HepG2 (cell line): Measurements from ENCODE around the gene LRRC8C. TPM values are rescaled to one million over a fixed set of nuclear protein-coding genes. Genes with fewer than 3 reads are reported as not detected.

Source experiments
- ATAC-seq: fragments of 200-7000 bp; cut with Tn5 transposase; 3 replicates; pipeline ENCODE4 v1.9.1; 2020; ENCODE audit warnings: mild to moderate bottlenecking, moderate library complexity
- BruUV-seq: library from RNA; stranded (reverse); fragments of 400-500 nt; replicated peaks from 2 replicates; lab custom pipeline; 2021; lab: Mats Ljungman, UMichigan
- CTCF ChIA-PET: fragments of 300-600 bp; formaldehyde crosslinking; extraction: SDS; loops from one replicate; lab custom pipeline; 2021; ENCODE audit warnings: low total read pairs, inconsistent platforms, low intra/inter-chr PET ratio; lab: Yijun Ruan, JAX
- POLR2A ChIA-PET: fragments of 350-600 bp; sonication (Branson Sonifier 250); formaldehyde crosslinking; loops from one replicate; lab custom pipeline; 2020; ENCODE audit warnings: antibody characterized with exemption, inconsistent platforms; lab: Yijun Ruan, JAX
- DNase-seq: peaks from one replicate; pipeline ENCODE4 v3.0.0-alpha.2; 2015; ENCODE audit warnings: low spot score
- FAIRE-seq: peaks from 3 replicates; lab custom pipeline; 2011; peaks lifted over from hg19 to GRCh38; lab: Jason Lieb, UNC
- H2AFZ ChIP-seq: one replicate; pipeline ENCODE4 v1.6.1; 2011; ENCODE audit warnings: low read length, inconsistent platforms
- H3K27ac ChIP-seq: fragments of 300-600 bp; 3 replicates; pipeline ENCODE4 v1.8.0; 2011; ENCODE audit warnings: mixed run types, mild to moderate bottlenecking, mixed read lengths, low read length, inconsistent platforms; ENCODE audit not compliant: insufficient read depth; ENCODE audit errors: extremely low read length
- H3K27me3 ChIP-seq, 2 experiments: fragments of 200-600 bp in 1 of 2; 2 replicates in 1 of 2; 3 replicates in 1 of 2; pipeline versions ENCODE4 v1.6.0 to v1.8.0; 2011; ENCODE audit warnings: low read length in 2 of 2, mild to moderate bottlenecking in 2 of 2, moderate library complexity in 2 of 2, inconsistent platforms in 1 of 2; ENCODE audit not compliant: insufficient read depth in 2 of 2, control insufficient read depth in 1 of 2
- H3K36me3 ChIP-seq, 2 experiments: fragments of 200-600 bp in 1 of 2; replicated peaks in 1 of 2; 2 replicates in 1 of 2; 3 replicates in 1 of 2; pipeline versions ENCODE4 v1.5.1 to v1.8.0; 2011; ENCODE audit warnings: low read length in 2 of 2, inconsistent platforms in 1 of 2; ENCODE audit not compliant: insufficient read depth in 2 of 2, control insufficient read depth in 1 of 2
- H3K4me1 ChIP-seq: 2 replicates; pipeline ENCODE4 v1.5.1; 2012; ENCODE audit warnings: low read length, inconsistent platforms; ENCODE audit not compliant: insufficient read depth
- H3K4me2 ChIP-seq: 2 replicates; pipeline ENCODE4 v1.6.0; 2011; ENCODE audit warnings: low read depth, low read length, inconsistent platforms
- H3K4me3 ChIP-seq, 3 experiments: fragments of 200-600 bp in 1 of 3; sonication (generic), shearing (Covaris generic) in 1 of 3; replicated peaks in 1 of 3; 2 replicates each; pipeline ENCODE4 v1.5.1; 2011 to 2016; ENCODE audit warnings: low read length in 3 of 3, inconsistent platforms in 2 of 3, low read depth in 2 of 3, mild to moderate bottlenecking in 2 of 3, control low read depth in 1 of 3, mixed read lengths in 1 of 3; ENCODE audit not compliant: insufficient read depth in 1 of 3
- H3K79me2 ChIP-seq: one replicate; pipeline ENCODE4 v1.6.1; 2011; ENCODE audit warnings: low read length, inconsistent platforms; ENCODE audit not compliant: insufficient read depth
- H3K9ac ChIP-seq: 2 replicates; pipeline ENCODE4 v1.6.0; 2011; ENCODE audit warnings: mild to moderate bottlenecking, low read depth, low read length, inconsistent platforms; ENCODE audit not compliant: insufficient read depth
- H3K9me3 ChIP-seq: 2 replicates; pipeline ENCODE4 v1.5.1; 2012; ENCODE audit warnings: mild to moderate bottlenecking, low read length
- H4K20me1 ChIP-seq: 2 replicates; pipeline ENCODE4 v1.6.0; 2011; ENCODE audit warnings: inconsistent platforms, mild to moderate bottlenecking, low read length, moderate library complexity; ENCODE audit not compliant: insufficient read depth
- CBX1 ChIP-seq: IDR thresholded peaks from one replicate; pipeline ENCODE4 v1.6.1; 2016; ENCODE audit warnings: antibody characterized with exemption, low read depth
- CHCHD3 ChIP-seq: sonication (generic); formaldehyde crosslinking; IDR thresholded peaks from 2 replicates; pipeline ENCODE4 v1.8.0; 2022; ENCODE audit warnings: mild to moderate bottlenecking, missing genetic modification reagents, moderate library complexity
- HNRNPLL ChIP-seq: fragments of 200-400 bp; formaldehyde crosslinking; IDR thresholded peaks from 2 replicates; pipeline ENCODE4 v1.6.1; 2017; ENCODE audit warnings: mild to moderate bottlenecking, low read depth, low read length; ENCODE audit not compliant: poor library complexity, severe bottlenecking
- MLLT10 ChIP-seq: sonication (generic); formaldehyde crosslinking; IDR thresholded peaks from 2 replicates; pipeline ENCODE4 v1.4.0; 2020; ENCODE audit warnings: missing genetic modification reagents
- NR0B2 ChIP-seq: sonication (generic); formaldehyde crosslinking; IDR thresholded peaks from 2 replicates; pipeline ENCODE4 v1.4.0; 2020; ENCODE audit warnings: mild to moderate bottlenecking, missing genetic modification reagents
- PAF1 ChIP-seq: IDR thresholded peaks from 2 replicates; pipeline ENCODE4 v1.6.1; 2016; ENCODE audit warnings: missing genetic modification reagents, missing compliant biosample characterization
- POLR2G ChIP-seq: fragments of 200-400 bp; formaldehyde crosslinking; IDR thresholded peaks from 2 replicates; pipeline ENCODE4 v1.6.1; 2018; ENCODE audit warnings: mild to moderate bottlenecking, low read depth, low read length, moderate library complexity
- THYN1 ChIP-seq: sonication (generic); formaldehyde crosslinking; IDR thresholded peaks from 2 replicates; pipeline ENCODE4 v1.8.1; 2023; ENCODE audit warnings: low read depth, mild to moderate bottlenecking, moderate library complexity, missing genetic modification reagents, borderline replicate concordance
- ZNF33A ChIP-seq: sonication (generic); formaldehyde crosslinking; IDR thresholded peaks from 2 replicates; pipeline ENCODE4 v1.5.1; 2020; ENCODE audit warnings: missing genetic modification reagents, mild to moderate bottlenecking, moderate library complexity, borderline replicate concordance
- ZNF382 ChIP-seq: sonication (generic); formaldehyde crosslinking; IDR thresholded peaks from 2 replicates; pipeline ENCODE4 v1.5.0; 2020; ENCODE audit warnings: missing genetic modification reagents, mild to moderate bottlenecking, borderline replicate concordance
- ZNF639 ChIP-seq: conservative IDR thresholded peaks from 2 replicates; pipeline ENCODE4 v1.6.1; 2018; ENCODE audit warnings: missing genetic modification reagents
- ZNF777 ChIP-seq: sonication (generic); formaldehyde crosslinking; IDR thresholded peaks from 2 replicates; pipeline ENCODE4 v1.4.0; 2020; ENCODE audit warnings: missing genetic modification reagents
- ZNF83 ChIP-seq: sonication (generic); formaldehyde crosslinking; IDR thresholded peaks from 2 replicates; pipeline ENCODE4 v1.4.0; 2020; ENCODE audit warnings: missing genetic modification reagents, mild to moderate bottlenecking, borderline replicate concordance
- WGBS: methylation state at CpG from one replicate; pipeline ENCODE4 v1.1.6; 2017; ENCODE audit warnings: low lambda C conversion rate; 5-methylcytosine and 5-hydroxymethylcytosine counted together
- in situ Hi-C: cut with HindIII; loops from 2 replicates; pipeline ENCODE4 v1.10.0; 2017; ENCODE audit warnings: low pct_unique_long_range_greater_than_20kb; ENCODE audit not compliant: extremely low pct_ligation_motif_present
- intact Hi-C: fragments of 100-400 bp; cut with micrococcal nuclease; formaldehyde crosslinking; loops from one replicate; pipeline ENCODE4 v1.10.0; 2022; ENCODE audit not compliant: unreplicated experiment
- polyA plus RNA-seq, 8 experiments: library from polyadenylated mRNA; depleted of rRNA in 3 of 8; stranded (reverse) in 7 of 8; unstranded in 1 of 8; fragments of >200 nt; fragmentation: Illumina TruSeq in 4 of 8; extraction: Trizol in 4 of 8; gene quantifications; 2 replicates each; pipeline versions ENCODE4 v1.2.1 to v1.2.3, GENCODE V29; 2011 to 2016; ENCODE audit warnings: low read depth in 4 of 8, missing spikeins in 1 of 8, mixed read lengths in 1 of 8; ENCODE audit not compliant: insufficient read depth in 1 of 8
- total RNA-seq, 5 experiments: library from RNA; depleted of rRNA; stranded (reverse); fragments of >200 nt; fragmentation: Illumina TruSeq; extraction: Trizol; gene quantifications; 2 replicates each; pipeline ENCODE4 v1.2.3, GENCODE V29; 2016; ENCODE audit warnings: low read depth in 1 of 5

LRRC8C gene
- total and polyA plus RNA-seq, 2 of the 13 experiments (the other 11 are each of a cell fraction or from before 2014, with no cell fraction given): 0.22 to 0.32 TPM

- peaks cover 45% of the 10 kb centered on the region for H3K4me1 ChIP-seq
- ATAC-seq: no peak
- 18% methylated on average over 2 of the region's 2 CpGs for WGBS
- no peak overlapping the region for H3K4me3 ChIP-seq
- ChIA-PET POLR2A (no interaction called here), CTCF (no interaction called here)
- H3K9me3 ChIP-seq: no peaks in the 10 kb centered on the region
- no peak overlapping the region for H2AFZ ChIP-seq
- FAIRE-seq: no peak
- H3K27me3 ChIP-seq: peaks cover 9 to 37% of the 10 kb centered on the region in 2 experiments
- DNase-seq: no peak
- H3K36me3 ChIP-seq: no peaks in the 10 kb centered on the region
- no peak overlapping the region for H3K9ac ChIP-seq
- intact Hi-C loops: no loop called here
- no peak overlapping the region for H3K27ac ChIP-seq
- BruUV-seq: no TSS peak
- H3K79me2 ChIP-seq: no peaks in the 10 kb centered on the region
- TF ChIP-seq ZNF83 (CRISPR knock-in tag): no peak
- no peak for TF ChIP-seq ZNF639 (CRISPR knock-in tag)
- no peak for TF ChIP-seq CHCHD3
- TF ChIP-seq MLLT10 (CRISPR knock-in tag): no peak
- TF ChIP-seq THYN1 (CRISPR knock-in tag): no peak
- no peak for TF ChIP-seq ZNF777 (CRISPR knock-in tag)
- TF ChIP-seq ZNF33A (CRISPR knock-in tag): no peak
- TF ChIP-seq CBX1: no peak
- TF ChIP-seq ZNF382 (CRISPR knock-in tag): no peak
- TF ChIP-seq NR0B2 (CRISPR knock-in tag): no peak
- TF ChIP-seq PAF1 (CRISPR knock-in tag): no peak
- no peak for TF ChIP-seq HNRNPLL
- TF ChIP-seq POLR2G: no peak
- no peaks in the 10 kb centered on the region for H4K20me1 ChIP-seq
- no peak overlapping the region for H3K4me2 ChIP-seq
- in situ Hi-C loops: no loop called here
Observed at GRCh38 chr1:89759036-89759435, 126.1 kb downstream of the LRRC8C start.
